T-helper 2 cell treated with Interferon-gamma antibody and Interleukin-4, amounts not matched to agents 5 μg/mL and 100 μg/mL, for 36 hours (primary cell): Measurements from ENCODE around the gene TAB2.

Source experiments
- DNase-seq: peaks from one replicate; pipeline ENCODE4 v3.0.0; 2021; ENCODE audit warnings: low spot score
- H3K27ac Mint-ChIP-seq: one replicate; pipeline ENCODE4 v1.8.0; 2021; ENCODE audit warnings: mild to moderate bottlenecking, mixed read lengths
- H3K27me3 Mint-ChIP-seq: one replicate; pipeline ENCODE4 v1.8.0; 2021; ENCODE audit warnings: low read depth, mixed read lengths
- H3K36me3 Mint-ChIP-seq: one replicate; pipeline ENCODE4 v1.8.0; 2021; ENCODE audit warnings: low read depth, mixed read lengths
- H3K4me1 Mint-ChIP-seq: one replicate; pipeline ENCODE4 v1.8.0; 2021; ENCODE audit warnings: low read depth, mixed read lengths
- H3K4me3 Mint-ChIP-seq: one replicate; pipeline ENCODE4 v1.8.0; 2022; ENCODE audit warnings: mild to moderate bottlenecking, moderate library complexity, mixed read lengths
- H3K9me3 Mint-ChIP-seq: one replicate; pipeline ENCODE4 v1.8.0; 2021; ENCODE audit warnings: mixed read lengths

TAB2 gene

GRCh38 chr6:149403534-149403933 lies 86.0 kb downstream of the TAB2 start:
- Mint-ChIP-seq H3K9me3 (no peaks in the 10 kb centered on the region), H3K4me3 (no peak overlapping the region), H3K27ac (no peak overlapping the region), H3K36me3 (peaks cover 76% of the 10 kb centered on the region), H3K27me3 (no peaks in the 10 kb centered on the region), H3K4me1 (peaks cover 23% of the 10 kb centered on the region)
- DNase-seq: no peak

GRCh38 chr6:149405823-149406765 lies 88.6 kb downstream of the TAB2 start:
- H3K9me3 Mint-ChIP-seq: no peaks in the 10 kb centered on the region
- peaks cover 24% of the 10 kb centered on the region for H3K4me1 Mint-ChIP-seq
- DNase-seq: no peak
- peaks cover 76% of the 10 kb centered on the region for H3K36me3 Mint-ChIP-seq
- H3K27me3 Mint-ChIP-seq: no peaks in the 10 kb centered on the region
- H3K27ac Mint-ChIP-seq: peak overlapping the region; percentile 1
- H3K4me3 Mint-ChIP-seq: no peak overlapping the region

DNA sequence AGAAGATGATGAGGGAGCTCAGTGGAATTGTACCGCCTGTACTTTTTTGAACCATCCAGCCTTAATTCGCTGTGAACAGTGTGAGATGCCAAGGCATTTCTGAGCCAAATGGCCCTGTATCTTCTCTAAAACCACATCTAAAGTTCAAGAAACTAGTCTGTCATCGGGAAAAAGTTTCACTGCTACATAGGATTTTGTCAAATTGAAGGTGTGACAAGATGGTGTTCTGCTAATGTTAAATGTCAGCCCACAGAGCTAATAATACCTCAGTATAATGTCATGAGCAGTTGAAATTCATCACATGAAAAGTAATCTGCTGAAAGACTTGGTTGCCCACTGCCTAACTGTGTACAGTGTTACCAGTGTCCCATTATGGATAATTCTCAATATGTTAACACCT lies 92.1 kb downstream of the TAB2 start:
- no peak overlapping the region for H3K27ac Mint-ChIP-seq
- H3K27me3 Mint-ChIP-seq: no peaks in the 10 kb centered on the region
- peaks cover 68% of the 10 kb centered on the region for H3K36me3 Mint-ChIP-seq
- H3K4me1 Mint-ChIP-seq: peaks cover 22% of the 10 kb centered on the region
- H3K9me3 Mint-ChIP-seq: peaks cover 1% of the 10 kb centered on the region
- DNase-seq: no peak
- H3K4me3 Mint-ChIP-seq: no peak overlapping the region

- Mint-ChIP-seq H3K36me3 (peaks cover 65% of the 10 kb centered on the region), H3K4me3 (no peak overlapping the region), H3K27me3 (no peaks in the 10 kb centered on the region), H3K9me3 (peaks cover 6% of the 10 kb centered on the region), H3K4me1 (peaks cover 13% of the 10 kb centered on the region), H3K27ac (no peak overlapping the region)
- no peak for DNase-seq
Measured at GRCh38 chr6:149410557-149410956, 93.0 kb downstream of the TAB2 start.

- Mint-ChIP-seq H3K4me3 (no peak overlapping the region), H3K36me3 (peaks cover 54% of the 10 kb centered on the region), H3K27me3 (no peaks in the 10 kb centered on the region), H3K9me3 (peaks cover 6% of the 10 kb centered on the region), H3K27ac (peak overlapping the region; percentile 45), H3K4me1 (peaks cover 13% of the 10 kb centered on the region)
- no peak for DNase-seq
Measured at GRCh38 chr6:149414009-149414408, 96.5 kb downstream of the TAB2 start.

DNA sequence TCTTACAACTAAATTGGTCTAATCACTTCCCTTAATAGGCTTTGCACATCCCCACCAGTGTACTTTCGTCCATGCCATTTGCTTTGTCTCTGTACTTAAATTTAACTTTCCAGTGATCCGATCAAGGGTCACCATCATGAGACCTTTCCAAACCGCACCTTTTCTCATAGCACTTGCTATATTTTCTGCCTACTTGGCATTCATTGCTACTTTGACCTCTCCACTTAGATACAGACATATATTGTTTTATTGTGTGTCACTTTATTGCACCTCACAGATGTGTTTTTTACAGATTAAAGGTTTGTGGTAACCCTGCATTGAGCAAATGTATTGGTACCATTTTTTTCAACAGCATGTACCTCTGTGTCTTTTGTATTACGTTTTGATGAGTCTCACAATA lies 97.3 kb downstream of the TAB2 start:
- H3K36me3 Mint-ChIP-seq: peaks cover 50% of the 10 kb centered on the region
- peaks cover 16% of the 10 kb centered on the region for H3K4me1 Mint-ChIP-seq
- peaks cover 6% of the 10 kb centered on the region for H3K9me3 Mint-ChIP-seq
- H3K27ac Mint-ChIP-seq: no peak overlapping the region
- no peak for DNase-seq
- no peaks in the 10 kb centered on the region for H3K27me3 Mint-ChIP-seq
- no peak overlapping the region for H3K4me3 Mint-ChIP-seq

DNA sequence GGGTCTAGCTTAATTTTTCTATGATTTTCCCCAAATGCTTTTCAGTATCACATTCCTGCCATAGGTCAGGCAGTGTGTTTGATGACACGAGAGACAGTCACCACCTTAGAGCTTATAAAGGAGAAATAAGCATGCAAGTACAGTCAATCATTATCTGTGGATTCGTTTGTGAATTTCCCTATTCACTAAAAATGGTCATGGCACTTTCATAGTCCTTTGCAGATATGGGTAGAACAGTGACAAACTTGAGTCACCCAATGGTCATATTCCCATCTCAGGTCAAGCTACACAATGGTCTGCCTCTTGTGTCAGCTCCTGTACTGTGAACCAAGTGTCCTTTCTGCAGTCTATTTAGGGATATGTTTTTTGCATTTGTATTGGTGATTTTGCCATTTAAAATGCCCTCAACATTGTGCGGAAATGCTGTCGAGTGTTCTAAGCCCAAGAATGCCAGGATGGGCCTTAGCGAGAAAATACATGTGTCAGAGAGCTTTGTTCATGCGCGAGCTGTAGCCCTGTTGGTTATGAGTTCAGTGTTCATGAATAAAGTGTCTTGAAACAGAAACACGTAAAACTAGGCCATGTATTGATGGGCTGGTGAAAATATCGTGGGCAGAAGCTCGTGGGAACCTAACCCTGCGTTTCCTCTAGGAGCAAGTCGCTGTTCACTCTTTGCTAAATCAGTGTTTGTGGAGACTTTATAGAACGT lies 102.3 kb downstream of the TAB2 start:
- Mint-ChIP-seq H3K9me3 (peaks cover 2% of the 10 kb centered on the region), H3K4me1 (peaks cover 12% of the 10 kb centered on the region), H3K4me3 (no peak overlapping the region), H3K27me3 (no peaks in the 10 kb centered on the region), H3K36me3 (peaks cover 12% of the 10 kb centered on the region), H3K27ac (no peak overlapping the region)
- DNase-seq: no peak

GRCh38 chr6:149421132-149421531 lies 103.6 kb downstream of the TAB2 start:
- no peaks in the 10 kb centered on the region for H3K27me3 Mint-ChIP-seq
- no peak overlapping the region for H3K27ac Mint-ChIP-seq
- peaks cover 2% of the 10 kb centered on the region for H3K36me3 Mint-ChIP-seq
- no peaks in the 10 kb centered on the region for H3K9me3 Mint-ChIP-seq
- no peak overlapping the region for H3K4me3 Mint-ChIP-seq
- DNase-seq: no peak
- H3K4me1 Mint-ChIP-seq: peaks cover 10% of the 10 kb centered on the region

GRCh38 chr6:149422581-149422980 lies 105.1 kb downstream of the TAB2 start:
- Mint-ChIP-seq H3K4me3 (no peak overlapping the region), H3K27ac (no peak overlapping the region), H3K9me3 (no peaks in the 10 kb centered on the region), H3K27me3 (no peaks in the 10 kb centered on the region), H3K4me1 (peaks cover 8% of the 10 kb centered on the region), H3K36me3 (no peaks in the 10 kb centered on the region)
- DNase-seq: no peak

- no peaks in the 10 kb centered on the region for H3K36me3 Mint-ChIP-seq
- H3K27ac Mint-ChIP-seq: no peak overlapping the region
- peaks cover 10% of the 10 kb centered on the region for H3K4me1 Mint-ChIP-seq
- H3K9me3 Mint-ChIP-seq: no peaks in the 10 kb centered on the region
- no peak overlapping the region for H3K4me3 Mint-ChIP-seq
- no peak for DNase-seq
- H3K27me3 Mint-ChIP-seq: no peaks in the 10 kb centered on the region
Measured at GRCh38 chr6:149423964-149424440, 106.5 kb downstream of the TAB2 start.

DNA sequence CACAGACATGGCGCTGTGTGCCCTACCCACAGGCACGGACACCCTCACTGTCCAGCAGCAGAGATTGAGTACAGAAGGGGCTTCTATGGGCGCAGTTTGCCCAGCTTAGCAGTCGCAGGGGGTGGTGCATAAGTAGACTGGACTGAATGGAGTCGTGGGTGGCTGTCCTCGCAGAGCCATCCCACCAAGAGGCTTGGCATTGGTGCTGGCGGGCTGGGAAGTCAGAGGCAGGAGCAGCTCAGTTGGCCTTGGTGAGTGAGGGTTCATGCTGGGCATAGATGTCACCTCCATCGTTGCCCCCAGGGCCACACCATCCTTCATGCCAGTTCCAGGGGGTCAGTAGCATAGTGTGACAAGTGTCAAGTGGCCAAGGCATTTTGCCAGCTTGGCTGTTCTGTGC lies 107.7 kb downstream of the TAB2 start:
- H3K27ac Mint-ChIP-seq: no peak overlapping the region
- no peak overlapping the region for H3K4me3 Mint-ChIP-seq
- no peak for DNase-seq
- H3K4me1 Mint-ChIP-seq: peaks cover 8% of the 10 kb centered on the region
- H3K36me3 Mint-ChIP-seq: no peaks in the 10 kb centered on the region
- H3K27me3 Mint-ChIP-seq: no peaks in the 10 kb centered on the region
- no peaks in the 10 kb centered on the region for H3K9me3 Mint-ChIP-seq

GRCh38 chr6:149425754-149426153 lies 108.2 kb downstream of the TAB2 start:
- no peak overlapping the region for H3K27ac Mint-ChIP-seq
- H3K27me3 Mint-ChIP-seq: no peaks in the 10 kb centered on the region
- no peaks in the 10 kb centered on the region for H3K9me3 Mint-ChIP-seq
- H3K4me1 Mint-ChIP-seq: peaks cover 8% of the 10 kb centered on the region
- no peak for DNase-seq
- no peaks in the 10 kb centered on the region for H3K36me3 Mint-ChIP-seq
- H3K4me3 Mint-ChIP-seq: no peak overlapping the region

GRCh38 chr6:149428606-149429005 lies 111.1 kb downstream of the TAB2 start:
- H3K27me3 Mint-ChIP-seq: no peaks in the 10 kb centered on the region
- peak overlapping the region; percentile 14 for H3K27ac Mint-ChIP-seq
- DNase-seq: no peak
- no peaks in the 10 kb centered on the region for H3K36me3 Mint-ChIP-seq
- H3K4me3 Mint-ChIP-seq: no peak overlapping the region
- H3K4me1 Mint-ChIP-seq: peaks cover 12% of the 10 kb centered on the region
- no peaks in the 10 kb centered on the region for H3K9me3 Mint-ChIP-seq
